ENCODE results near the gene OSGEP.

Gene OSGEP

DNA sequence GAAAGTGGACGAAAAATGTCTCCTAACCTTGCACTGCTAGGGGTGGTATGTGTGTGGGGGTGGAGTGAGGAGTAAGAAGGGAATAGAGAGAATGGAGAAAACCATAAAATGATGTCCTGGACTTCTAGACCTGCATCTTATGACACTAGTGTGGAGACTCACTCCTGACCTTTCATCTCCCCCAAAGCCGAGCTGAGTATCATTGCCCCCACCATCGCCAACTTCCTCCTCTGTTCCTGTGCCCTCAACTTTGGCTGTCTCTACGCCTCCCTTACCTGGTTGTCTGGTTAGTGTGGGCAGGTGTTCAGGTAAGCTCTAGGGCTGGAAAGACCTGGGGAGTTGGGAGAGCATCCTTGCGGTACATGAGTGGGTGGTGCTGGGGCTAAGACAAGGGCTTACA, 14.1 kb downstream of the OSGEP start:
- Histone ChIP-seq H3K27ac (ENCODE audit: low read depth, low read length) (no peak overlapping the region), H3K9me2 (replicated peaks; ENCODE audit: control insufficient read depth, low read length) (no peaks in the 10 kb centered on the region), H3F3A (ENCODE audit: control insufficient read depth, insufficient read depth) (peaks cover 7% of the 10 kb centered on the region; the same call in 1 of the 2 replicates), H3K4me2 (ENCODE audit: low read length) (no peak overlapping the region), H3K9me3 (ENCODE audit: control insufficient read depth, insufficient read depth, low read length) (no peaks in the 10 kb centered on the region), H3K36me3 (ENCODE audit: control insufficient read depth, low read length) (peaks cover 9% of the 10 kb centered on the region), H3K4me3 (ENCODE audit: low read length) (no peak overlapping the region), H4K20me1 (ENCODE audit: control insufficient read depth, insufficient read depth, low read depth, low read length) (no peaks in the 10 kb centered on the region), H3K79me2 (ENCODE audit: control insufficient read depth, low read length) (no peaks in the 10 kb centered on the region), H3K27me3 (ENCODE audit: control insufficient read depth, low read length) (no peaks in the 10 kb centered on the region), H3K4me1 (ENCODE audit: control insufficient read depth, low read length) (peaks cover 27% of the 10 kb centered on the region)
- TF ChIP-seq EZH2phosphoT487 (IDR thresholded peaks at IDR 0.05; ENCODE audit: borderline replicate concordance, low read length): no peak
- TF ChIP-seq, protein P1, sequence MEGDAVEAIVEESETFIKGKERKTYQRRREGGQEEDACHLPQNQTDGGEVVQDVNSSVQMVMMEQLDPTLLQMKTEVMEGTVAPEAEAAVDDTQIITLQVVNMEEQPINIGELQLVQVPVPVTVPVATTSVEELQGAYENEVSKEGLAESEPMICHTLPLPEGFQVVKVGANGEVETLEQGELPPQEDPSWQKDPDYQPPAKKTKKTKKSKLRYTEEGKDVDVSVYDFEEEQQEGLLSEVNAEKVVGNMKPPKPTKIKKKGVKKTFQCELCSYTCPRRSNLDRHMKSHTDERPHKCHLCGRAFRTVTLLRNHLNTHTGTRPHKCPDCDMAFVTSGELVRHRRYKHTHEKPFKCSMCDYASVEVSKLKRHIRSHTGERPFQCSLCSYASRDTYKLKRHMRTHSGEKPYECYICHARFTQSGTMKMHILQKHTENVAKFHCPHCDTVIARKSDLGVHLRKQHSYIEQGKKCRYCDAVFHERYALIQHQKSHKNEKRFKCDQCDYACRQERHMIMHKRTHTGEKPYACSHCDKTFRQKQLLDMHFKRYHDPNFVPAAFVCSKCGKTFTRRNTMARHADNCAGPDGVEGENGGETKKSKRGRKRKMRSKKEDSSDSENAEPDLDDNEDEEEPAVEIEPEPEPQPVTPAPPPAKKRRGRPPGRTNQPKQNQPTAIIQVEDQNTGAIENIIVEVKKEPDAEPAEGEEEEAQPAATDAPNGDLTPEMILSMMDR (IDR thresholded peaks at IDR 0.05; ENCODE audit: low read depth, low read length, poor library complexity, severe bottlenecking): no peak

GRCh38 chr14:20438664-20439063, 15.9 kb downstream of the OSGEP start:
- Histone ChIP-seq H3K4me3 (ENCODE audit: low read length) (no peak overlapping the region), H3K36me3 (ENCODE audit: control insufficient read depth, low read length) (no peaks in the 10 kb centered on the region), H3K27ac (ENCODE audit: low read depth, low read length) (no peak overlapping the region), H3F3A (ENCODE audit: control insufficient read depth, insufficient read depth) (no peaks in the 10 kb centered on the region), H3K27me3 (ENCODE audit: control insufficient read depth, low read length) (no peaks in the 10 kb centered on the region), H3K9me2 (replicated peaks; ENCODE audit: control insufficient read depth, low read length) (no peaks in the 10 kb centered on the region), H4K20me1 (ENCODE audit: control insufficient read depth, insufficient read depth, low read depth, low read length) (no peaks in the 10 kb centered on the region), H3K9me3 (ENCODE audit: control insufficient read depth, insufficient read depth, low read length) (no peaks in the 10 kb centered on the region), H3K4me1 (ENCODE audit: control insufficient read depth, low read length) (peaks cover 26% of the 10 kb centered on the region), H3K4me2 (ENCODE audit: low read length) (no peak overlapping the region), H3K79me2 (ENCODE audit: control insufficient read depth, low read length) (no peaks in the 10 kb centered on the region)
- no peak for TF ChIP-seq EZH2phosphoT487 (IDR thresholded peaks at IDR 0.05; ENCODE audit: borderline replicate concordance, low read length)
- TF ChIP-seq, protein P1 (IDR thresholded peaks at IDR 0.05; ENCODE audit: low read depth, low read length, poor library complexity, severe bottlenecking): no peak

DNA sequence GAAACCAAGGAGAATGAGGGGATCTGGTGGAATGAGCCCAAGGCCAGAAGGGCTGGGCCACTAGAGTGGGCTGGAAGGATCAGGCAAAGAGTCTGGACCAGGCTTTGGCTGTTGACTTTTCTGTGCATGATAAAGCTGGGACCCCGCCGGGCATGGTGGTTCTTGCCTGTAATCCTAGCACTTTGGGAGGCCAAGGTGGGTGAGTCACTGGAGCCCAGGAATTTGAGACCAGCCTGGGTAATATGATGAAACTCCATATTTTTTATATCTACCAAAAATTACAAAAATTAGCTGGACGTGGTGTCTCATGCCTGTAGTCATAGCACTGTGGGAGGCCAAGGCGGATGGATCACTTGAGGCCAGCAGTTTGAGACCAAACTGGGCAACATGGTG, 18.3 kb downstream of the OSGEP start:
- Histone ChIP-seq H3K79me2 (ENCODE audit: control insufficient read depth, low read length) (no peaks in the 10 kb centered on the region), H3K9me3 (ENCODE audit: control insufficient read depth, insufficient read depth, low read length) (no peaks in the 10 kb centered on the region), H3K36me3 (ENCODE audit: control insufficient read depth, low read length) (no peaks in the 10 kb centered on the region), H4K20me1 (ENCODE audit: control insufficient read depth, insufficient read depth, low read depth, low read length) (no peaks in the 10 kb centered on the region), H3F3A (ENCODE audit: control insufficient read depth, insufficient read depth) (no peaks in the 10 kb centered on the region), H3K4me2 (ENCODE audit: low read length) (no peak overlapping the region), H3K4me1 (ENCODE audit: control insufficient read depth, low read length) (peaks cover 26% of the 10 kb centered on the region), H3K27me3 (ENCODE audit: control insufficient read depth, low read length) (no peaks in the 10 kb centered on the region), H3K27ac (ENCODE audit: low read depth, low read length) (no peak overlapping the region), H3K9me2 (replicated peaks; ENCODE audit: control insufficient read depth, low read length) (no peaks in the 10 kb centered on the region), H3K4me3 (ENCODE audit: low read length) (no peak overlapping the region)
- TF ChIP-seq, protein P1 (IDR thresholded peaks at IDR 0.05; ENCODE audit: low read depth, low read length, poor library complexity, severe bottlenecking): no peak
- TF ChIP-seq EZH2phosphoT487 (IDR thresholded peaks at IDR 0.05; ENCODE audit: borderline replicate concordance, low read length): no peak

Data from DOHH2 (cell line).